ENCODE data around the gene COQ7. TPM values are rescaled to one million over a fixed set of nuclear protein-coding genes. Genes with fewer than 3 reads are reported as not detected.

The COQ7 gene
- polyA plus RNA-seq, 2 donors, result 11.8 to 13.5 TPM

DNA sequence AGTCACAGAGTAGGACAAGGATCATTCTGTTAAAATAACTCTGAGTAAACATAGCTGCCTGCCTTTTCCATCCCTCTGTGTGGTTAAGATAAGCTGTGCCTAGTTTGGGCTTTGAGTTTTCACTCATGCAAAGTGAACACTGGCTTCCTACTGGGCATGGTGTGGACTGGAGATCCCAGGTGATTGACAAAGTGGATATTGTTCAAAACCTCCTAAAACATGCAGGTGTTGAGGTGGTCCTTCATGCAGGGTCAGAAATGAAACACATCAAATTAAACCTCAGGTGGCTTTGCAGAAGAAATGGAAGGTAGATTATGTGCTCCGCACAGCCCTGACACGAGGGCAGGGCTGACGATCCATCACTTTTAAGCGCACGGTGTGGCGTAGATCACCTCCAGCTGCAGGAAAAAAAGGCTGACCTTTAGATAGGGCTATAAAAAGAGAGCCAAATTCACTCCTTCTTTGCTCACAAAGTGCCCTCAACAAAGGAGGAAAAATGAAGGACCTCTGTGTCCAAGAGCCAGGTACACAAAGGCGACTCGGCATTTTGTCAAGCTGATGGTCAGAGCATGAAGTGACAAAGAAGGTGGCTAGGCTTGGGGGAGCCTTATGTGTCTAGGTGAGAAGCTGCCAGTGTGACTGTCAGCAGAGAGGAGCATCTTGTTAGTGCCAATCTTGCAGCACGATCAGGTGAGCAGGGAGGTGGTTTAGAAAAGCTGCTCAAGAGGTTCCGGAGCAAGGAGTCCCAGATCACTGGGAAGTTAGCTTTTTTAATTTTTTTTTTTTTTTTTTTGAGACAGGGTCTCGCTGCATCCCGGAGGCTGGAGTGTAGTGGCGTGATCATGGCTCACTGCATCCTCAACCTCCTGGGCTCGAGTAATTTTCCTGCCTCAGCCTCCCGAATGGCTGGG is 26.5 kb downstream of the COQ7 start:
- no peaks in the 10 kb centered on the region for H3K27me3 ChIP-seq (ENCODE audit: control insufficient read depth in 1 of 2, insufficient read depth in 2 of 2, low read length in 2 of 2)
- 80 to 84% methylated on average over 15 of the region's 15 CpGs for whole genome bisulfite sequencing, 2 donors
- H3K4me1 ChIP-seq (ENCODE audit: control insufficient read depth in 2 of 2, insufficient read depth in 2 of 2, low read length in 1 of 2), result no peaks in the 10 kb centered on the region
- H3K27ac ChIP-seq (ENCODE audit: low read depth in 2 of 2, low read length in 1 of 2), result no peak overlapping the region
- no peak overlapping the region for H3K4me3 ChIP-seq (ENCODE audit: low read depth in 1 of 2, low read length in 2 of 2)
- H3K36me3 ChIP-seq (ENCODE audit: control insufficient read depth in 2 of 2, insufficient read depth in 2 of 2, low read length in 1 of 2), result no peaks in the 10 kb centered on the region
- no peaks in the 10 kb centered on the region for H3K9me3 ChIP-seq (ENCODE audit: control insufficient read depth in 2 of 2, insufficient read depth in 1 of 2, low read depth in 1 of 2, low read length in 1 of 2)

DNA sequence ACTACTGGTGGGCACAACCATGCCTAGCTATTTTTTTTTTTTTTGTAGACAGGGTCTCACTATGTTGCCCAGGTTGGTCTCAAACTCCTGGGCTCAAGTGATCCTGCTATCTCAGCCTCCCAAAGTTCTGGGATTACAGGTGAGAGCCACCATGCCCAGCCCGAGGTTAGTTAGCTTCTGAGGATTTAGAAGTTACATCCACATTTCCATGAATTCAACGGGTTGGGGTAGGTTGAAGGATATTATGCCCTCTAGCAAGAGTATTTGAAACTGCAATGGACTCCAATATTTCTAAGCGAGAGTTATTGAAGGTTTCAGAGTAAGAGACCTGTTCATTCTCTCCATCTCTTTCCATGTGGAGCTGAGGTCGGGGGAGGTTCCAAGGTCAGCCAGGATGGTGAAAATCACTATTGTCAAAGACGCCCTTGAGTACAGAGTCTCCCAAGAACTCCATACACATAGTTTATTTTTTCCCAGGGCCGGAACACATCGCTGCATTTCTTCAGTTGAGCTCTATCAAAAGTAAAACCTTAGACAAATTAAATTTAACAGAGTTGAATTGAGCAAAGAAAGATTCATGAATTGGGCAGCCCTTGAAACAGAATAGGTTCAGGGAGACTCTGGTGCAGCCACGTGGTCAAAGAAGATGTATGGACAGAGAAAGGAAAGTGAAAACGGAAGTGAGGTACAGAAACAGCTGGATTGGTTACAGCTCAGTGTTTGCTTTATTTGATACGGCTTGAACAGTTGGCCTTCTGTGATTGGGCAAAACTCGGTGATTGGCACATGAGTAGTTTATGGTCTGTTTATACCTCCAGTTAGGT is 27.3 kb downstream of the COQ7 start:
- 66 to 75% methylated on average over 11 of the region's 11 CpGs for WGBS, 2 donors

DNA sequence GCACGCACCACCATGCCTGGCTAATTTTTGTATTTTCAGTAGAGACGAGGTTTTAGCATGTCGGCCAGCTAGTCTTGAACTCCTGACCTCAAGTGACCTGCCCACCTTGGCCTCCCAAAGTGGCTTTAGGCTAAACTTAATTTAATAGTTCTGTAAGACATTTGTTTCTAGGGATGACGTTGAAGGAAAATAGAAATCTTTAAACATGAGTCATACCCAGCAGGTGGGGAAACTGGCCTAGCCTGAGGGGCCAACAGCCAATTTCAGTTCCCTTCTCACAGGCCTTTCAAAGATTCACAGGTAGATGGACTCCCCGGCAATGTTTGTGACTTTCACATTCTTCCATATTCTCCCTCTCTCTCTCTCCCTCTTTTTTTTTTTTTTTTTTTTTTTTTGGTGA is 28.2 kb downstream of the COQ7 start:
- WGBS, 2 donors, result 67 to 73% methylated on average over 5 of the region's 5 CpGs

More for the DNA sequence above, 27.3 kb downstream of the COQ7 start:
- Histone ChIP-seq H3K9me3 (ENCODE audit: control insufficient read depth in 2 of 2, insufficient read depth in 1 of 2, low read depth in 1 of 2, low read length in 1 of 2) (no peaks in the 10 kb centered on the region), H3K27ac (ENCODE audit: low read depth in 2 of 2, low read length in 1 of 2) (no peak overlapping the region), H3K4me3 (ENCODE audit: low read depth in 1 of 2, low read length in 2 of 2) (no peak overlapping the region), H3K4me1 (ENCODE audit: control insufficient read depth in 2 of 2, insufficient read depth in 2 of 2, low read length in 1 of 2) (no peaks in the 10 kb centered on the region), H3K27me3 (ENCODE audit: control insufficient read depth in 1 of 2, insufficient read depth in 2 of 2, low read length in 2 of 2) (no peaks in the 10 kb centered on the region), H3K36me3 (ENCODE audit: control insufficient read depth in 2 of 2, insufficient read depth in 2 of 2, low read length in 1 of 2) (no peaks in the 10 kb centered on the region)

DNA sequence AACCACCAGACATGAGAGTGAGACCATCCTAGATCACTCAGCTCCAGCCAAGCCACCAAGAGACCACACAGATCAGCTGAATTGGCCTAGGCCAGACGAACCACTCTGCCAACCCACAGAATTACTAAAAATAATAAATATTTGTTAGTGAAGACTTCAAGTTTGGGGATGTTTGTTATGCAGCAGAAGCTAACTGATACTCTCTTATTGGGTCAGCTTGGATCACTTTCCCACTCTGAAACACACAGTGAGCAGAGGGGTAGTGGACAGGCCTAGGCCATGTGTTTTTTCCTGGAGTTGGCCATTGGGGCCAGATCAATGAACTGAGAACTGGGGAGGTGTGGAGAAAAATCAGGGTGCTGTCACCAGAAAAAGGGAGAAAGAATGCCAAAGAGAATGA is 30.8 kb downstream of the COQ7 start:
- Histone ChIP-seq H3K4me1 (ENCODE audit: control insufficient read depth in 2 of 2, insufficient read depth in 2 of 2, low read length in 1 of 2) (no peaks in the 10 kb centered on the region), H3K36me3 (ENCODE audit: control insufficient read depth in 2 of 2, insufficient read depth in 2 of 2, low read length in 1 of 2) (no peaks in the 10 kb centered on the region), H3K9me3 (ENCODE audit: control insufficient read depth in 2 of 2, insufficient read depth in 1 of 2, low read depth in 1 of 2, low read length in 1 of 2) (peaks cover 0 to 2% of the 10 kb centered on the region in 2 donors), H3K27ac (ENCODE audit: low read depth in 2 of 2, low read length in 1 of 2) (no peak overlapping the region), H3K4me3 (ENCODE audit: low read depth in 1 of 2, low read length in 2 of 2) (no peak overlapping the region), H3K27me3 (ENCODE audit: control insufficient read depth in 1 of 2, insufficient read depth in 2 of 2, low read length in 2 of 2) (no peaks in the 10 kb centered on the region)
- 74 to 94% methylated on average over 1 of the region's 1 CpG for WGBS, 2 donors

More for the DNA sequence above, 28.2 kb downstream of the COQ7 start:
- Histone ChIP-seq H3K4me3 (ENCODE audit: low read depth in 1 of 2, low read length in 2 of 2) (no peak overlapping the region), H3K4me1 (ENCODE audit: control insufficient read depth in 2 of 2, insufficient read depth in 2 of 2, low read length in 1 of 2) (no peaks in the 10 kb centered on the region), H3K27me3 (ENCODE audit: control insufficient read depth in 1 of 2, insufficient read depth in 2 of 2, low read length in 2 of 2) (no peaks in the 10 kb centered on the region), H3K9me3 (ENCODE audit: control insufficient read depth in 2 of 2, insufficient read depth in 1 of 2, low read depth in 1 of 2, low read length in 1 of 2) (peaks cover 0 to 2% of the 10 kb centered on the region in 2 donors), H3K27ac (ENCODE audit: low read depth in 2 of 2, low read length in 1 of 2) (no peak overlapping the region), H3K36me3 (ENCODE audit: control insufficient read depth in 2 of 2, insufficient read depth in 2 of 2, low read length in 1 of 2) (no peaks in the 10 kb centered on the region)

DNA sequence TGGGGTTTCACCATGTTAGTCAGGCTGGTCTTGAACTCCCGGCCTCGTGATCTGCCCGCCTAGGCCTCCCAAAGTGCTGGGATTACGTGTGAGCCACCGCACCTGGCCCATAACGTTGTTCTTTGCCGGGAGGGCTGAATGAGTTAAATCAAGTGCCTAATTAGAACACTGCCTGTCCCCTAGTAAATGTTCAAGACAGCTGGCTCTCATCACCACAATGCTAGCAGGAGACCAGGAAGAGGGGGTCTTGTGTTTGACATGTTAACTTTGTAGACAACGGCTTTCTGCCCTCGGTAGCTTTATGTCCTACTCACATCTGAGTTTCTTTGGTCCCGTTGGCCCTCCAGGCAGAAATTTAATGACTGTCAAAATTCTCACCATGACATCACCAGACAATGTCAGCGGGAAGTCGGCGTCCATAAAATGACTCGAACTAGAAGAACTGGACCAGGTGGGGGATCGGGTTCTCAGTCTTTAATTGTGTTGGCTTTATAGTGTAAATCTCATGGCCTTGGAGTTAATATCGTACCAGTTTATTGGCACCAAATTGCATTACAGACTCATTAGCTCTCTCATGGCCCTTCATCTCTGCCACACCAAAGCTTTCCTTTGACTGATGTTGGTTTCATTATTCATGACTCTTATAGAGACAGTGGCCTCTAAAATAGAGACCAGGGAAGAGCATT is 34.9 kb downstream of the COQ7 start:
- Histone ChIP-seq H3K9me3 (ENCODE audit: control insufficient read depth in 2 of 2, insufficient read depth in 1 of 2, low read depth in 1 of 2, low read length in 1 of 2) (peaks cover 0 to 2% of the 10 kb centered on the region in 2 donors), H3K4me3 (ENCODE audit: low read depth in 1 of 2, low read length in 2 of 2) (no peak overlapping the region), H3K36me3 (ENCODE audit: control insufficient read depth in 2 of 2, insufficient read depth in 2 of 2, low read length in 1 of 2) (no peaks in the 10 kb centered on the region), H3K27ac (ENCODE audit: low read depth in 2 of 2, low read length in 1 of 2) (no peak overlapping the region), H3K4me1 (ENCODE audit: control insufficient read depth in 2 of 2, insufficient read depth in 2 of 2, low read length in 1 of 2) (no peaks in the 10 kb centered on the region), H3K27me3 (ENCODE audit: control insufficient read depth in 1 of 2, insufficient read depth in 2 of 2, low read length in 2 of 2) (no peaks in the 10 kb centered on the region)
- WGBS, 2 donors, result 71 to 72% methylated on average over 16 of the region's 16 CpGs

DNA sequence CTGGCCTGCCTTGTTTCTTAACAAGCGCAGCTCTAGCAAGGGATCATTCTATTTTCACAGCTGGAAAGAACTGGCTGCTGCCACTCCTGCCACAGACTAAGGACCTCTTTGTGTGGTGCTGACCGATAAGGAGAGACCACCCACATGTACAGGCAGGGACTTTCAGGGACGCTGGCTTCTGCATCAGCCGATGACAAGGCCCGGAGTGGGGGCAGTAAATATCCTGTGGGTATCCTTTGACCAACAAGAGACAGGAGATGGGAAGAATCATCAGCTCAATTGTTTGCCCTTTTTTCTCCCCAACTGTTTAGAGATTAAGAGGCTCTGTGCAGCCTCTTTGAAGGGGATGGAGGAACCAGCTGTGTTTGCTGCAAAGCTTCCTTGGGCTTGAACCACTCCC is 37.2 kb downstream of the COQ7 start:
- Histone ChIP-seq H3K9me3 (ENCODE audit: control insufficient read depth in 2 of 2, insufficient read depth in 1 of 2, low read depth in 1 of 2, low read length in 1 of 2) (peaks cover 0 to 2% of the 10 kb centered on the region in 2 donors), H3K27ac (ENCODE audit: low read depth in 2 of 2, low read length in 1 of 2) (no peak overlapping the region), H3K4me1 (ENCODE audit: control insufficient read depth in 2 of 2, insufficient read depth in 2 of 2, low read length in 1 of 2) (no peaks in the 10 kb centered on the region), H3K36me3 (ENCODE audit: control insufficient read depth in 2 of 2, insufficient read depth in 2 of 2, low read length in 1 of 2) (no peaks in the 10 kb centered on the region), H3K27me3 (ENCODE audit: control insufficient read depth in 1 of 2, insufficient read depth in 2 of 2, low read length in 2 of 2) (no peaks in the 10 kb centered on the region), H3K4me3 (ENCODE audit: low read depth in 1 of 2, low read length in 2 of 2) (no peak overlapping the region)
- WGBS, 2 donors, result 82 to 87% methylated on average over 5 of the region's 5 CpGs

DNA sequence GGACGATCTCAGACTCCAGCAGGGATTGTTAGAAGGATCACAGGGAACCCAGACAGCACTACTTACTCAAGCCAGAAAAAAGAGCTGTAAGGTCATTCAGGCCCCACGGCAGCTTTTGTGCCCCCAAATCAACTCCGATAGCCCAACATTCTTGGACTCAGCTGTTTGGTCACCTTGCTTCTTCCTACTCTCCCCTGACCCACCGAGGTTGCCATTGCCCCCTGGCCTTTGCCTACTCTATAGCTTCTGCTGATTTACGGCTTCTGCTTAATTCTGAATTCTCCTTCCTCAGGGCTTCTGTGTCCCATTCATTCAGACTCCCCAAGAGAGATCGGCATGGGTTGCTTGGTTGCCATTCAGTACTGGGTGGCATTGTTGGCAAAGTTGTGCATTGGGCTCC is 37.7 kb downstream of the COQ7 start:
- H3K27me3 ChIP-seq (ENCODE audit: control insufficient read depth in 1 of 2, insufficient read depth in 2 of 2, low read length in 2 of 2), result no peaks in the 10 kb centered on the region
- no peaks in the 10 kb centered on the region for H3K36me3 ChIP-seq (ENCODE audit: control insufficient read depth in 2 of 2, insufficient read depth in 2 of 2, low read length in 1 of 2)
- no peak overlapping the region for H3K4me3 ChIP-seq (ENCODE audit: low read depth in 1 of 2, low read length in 2 of 2)
- no peak overlapping the region for H3K27ac ChIP-seq (ENCODE audit: low read depth in 2 of 2, low read length in 1 of 2)
- peaks cover 0 to under 1% of the 10 kb centered on the region in 2 donors for H3K9me3 ChIP-seq (ENCODE audit: control insufficient read depth in 2 of 2, insufficient read depth in 1 of 2, low read depth in 1 of 2, low read length in 1 of 2)
- H3K4me1 ChIP-seq (ENCODE audit: control insufficient read depth in 2 of 2, insufficient read depth in 2 of 2, low read length in 1 of 2), result no peaks in the 10 kb centered on the region
- 85 to 87% methylated on average over 6 of the region's 6 CpGs for WGBS, 2 donors

DNA sequence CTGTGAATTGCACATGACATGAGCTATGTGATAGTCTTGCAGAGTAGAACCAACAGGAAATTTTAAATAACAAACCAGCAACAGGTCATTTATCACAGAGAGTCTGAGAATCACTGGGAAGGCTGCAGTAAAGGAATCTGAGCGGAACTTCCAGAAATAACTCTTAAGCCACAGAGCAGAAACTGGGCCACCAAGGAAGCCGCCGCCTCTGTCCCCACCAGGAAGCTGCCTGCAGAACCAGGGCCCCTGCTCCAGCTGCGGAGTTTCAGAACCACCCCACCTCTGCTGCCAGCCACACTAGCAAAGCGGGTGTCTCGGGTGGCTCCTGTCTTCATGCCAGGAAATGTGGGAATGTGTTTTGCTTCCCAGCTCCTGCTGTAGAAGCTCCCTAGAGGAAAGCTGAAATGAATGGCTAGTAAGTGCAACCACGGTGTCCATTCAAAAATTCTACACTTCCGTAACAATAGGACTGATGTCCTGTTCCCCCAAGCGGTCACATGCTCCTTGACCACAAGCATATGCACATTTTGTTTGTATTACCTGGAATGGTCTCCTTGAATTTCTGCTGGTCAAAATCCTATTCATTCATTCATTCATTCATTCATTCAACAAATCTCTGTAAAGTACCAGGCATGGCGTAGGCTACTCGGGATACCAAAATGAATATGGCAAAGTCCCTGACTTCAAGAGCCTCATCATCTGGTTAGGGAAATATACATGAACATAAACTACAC is 38.6 kb downstream of the COQ7 start:
- 62 to 74% methylated on average over 11 of the region's 11 CpGs for whole genome bisulfite sequencing, 2 donors
- no peaks in the 10 kb centered on the region for H3K27me3 ChIP-seq (ENCODE audit: control insufficient read depth in 1 of 2, insufficient read depth in 2 of 2, low read length in 2 of 2)

DNA sequence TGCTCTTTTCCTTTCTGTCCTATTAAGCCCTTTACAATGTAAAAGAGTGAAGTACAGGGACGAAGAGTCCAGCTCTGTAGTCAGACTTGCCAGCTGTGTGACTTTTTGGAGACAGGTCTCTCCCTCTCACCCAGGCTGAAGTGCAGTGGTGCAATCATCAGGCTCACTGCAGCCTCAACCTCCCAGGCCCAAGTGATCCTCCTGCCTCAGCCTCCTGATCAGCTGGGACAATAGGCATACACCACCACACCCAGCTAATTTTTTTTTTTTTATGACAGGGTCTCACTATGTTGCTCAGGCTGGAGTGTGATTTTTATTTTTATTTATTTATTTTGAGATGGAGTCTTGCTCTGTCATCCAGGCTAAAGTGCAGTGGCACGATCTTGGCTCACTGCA is 39.2 kb downstream of the COQ7 start:
- Histone ChIP-seq H3K4me3 (ENCODE audit: low read depth in 1 of 2, low read length in 2 of 2) (no peak overlapping the region), H3K27ac (ENCODE audit: low read depth in 2 of 2, low read length in 1 of 2) (no peak overlapping the region), H3K4me1 (ENCODE audit: control insufficient read depth in 2 of 2, insufficient read depth in 2 of 2, low read length in 1 of 2) (no peaks in the 10 kb centered on the region), H3K36me3 (ENCODE audit: control insufficient read depth in 2 of 2, insufficient read depth in 2 of 2, low read length in 1 of 2) (no peaks in the 10 kb centered on the region), H3K27me3 (ENCODE audit: control insufficient read depth in 1 of 2, insufficient read depth in 2 of 2, low read length in 2 of 2) (no peaks in the 10 kb centered on the region), H3K9me3 (ENCODE audit: control insufficient read depth in 2 of 2, insufficient read depth in 1 of 2, low read depth in 1 of 2, low read length in 1 of 2) (no peaks in the 10 kb centered on the region)
- WGBS, 2 donors, result 89 to 91% methylated on average over 2 of the region's 2 CpGs

More for the DNA sequence above, 38.6 kb downstream of the COQ7 start:
- Histone ChIP-seq H3K9me3 (ENCODE audit: control insufficient read depth in 2 of 2, insufficient read depth in 1 of 2, low read depth in 1 of 2, low read length in 1 of 2) (no peaks in the 10 kb centered on the region), H3K27ac (ENCODE audit: low read depth in 2 of 2, low read length in 1 of 2) (no peak overlapping the region), H3K36me3 (ENCODE audit: control insufficient read depth in 2 of 2, insufficient read depth in 2 of 2, low read length in 1 of 2) (no peaks in the 10 kb centered on the region), H3K4me3 (ENCODE audit: low read depth in 1 of 2, low read length in 2 of 2) (no peak overlapping the region), H3K4me1 (ENCODE audit: control insufficient read depth in 2 of 2, insufficient read depth in 2 of 2, low read length in 1 of 2) (no peaks in the 10 kb centered on the region)
